Measurements from ENCODE around the gene DOCK4. TPM values are rescaled to one million over a fixed set of nuclear protein-coding genes. Genes with fewer than 3 reads are reported as not detected.

The DOCK4 gene
- total RNA-seq, 4 donors from 2014 or later = 6.4 to 20.5 (median 9.7) TPM

DNA sequence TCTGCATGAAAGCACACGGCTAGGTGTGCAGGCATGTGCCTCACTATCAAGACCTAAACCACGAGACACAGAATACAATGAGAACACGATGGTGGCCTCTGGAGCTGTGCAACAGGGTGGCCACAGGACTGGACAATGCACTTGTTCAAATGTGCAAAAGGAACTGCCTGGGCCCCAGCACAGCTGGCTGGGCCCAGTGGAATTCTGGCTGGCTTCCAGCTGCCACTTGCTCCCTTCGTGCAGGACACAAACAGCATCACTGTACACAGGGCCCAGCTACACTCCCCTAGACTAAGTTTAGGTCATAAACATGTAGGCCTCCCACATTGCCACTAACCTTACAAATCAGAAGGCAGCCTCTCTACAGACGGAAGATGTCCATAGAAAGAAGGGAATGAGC lies 23.4 kb downstream of the DOCK4 start:
- H3K27me3 ChIP-seq = no peaks in the 10 kb centered on the region
- DNase-seq (ENCODE audit: low spot score in 2 of 2) = no peak
- WGBS = 84% methylated on average over 5 of the region's 5 CpGs
- peaks cover 3% of the 10 kb centered on the region for H3K4me1 ChIP-seq
- H3K36me3 ChIP-seq = no peaks in the 10 kb centered on the region
- no peak overlapping the region for H3K27ac ChIP-seq
- H3K9me3 ChIP-seq = no peaks in the 10 kb centered on the region
- no peak overlapping the region for H3K4me3 ChIP-seq
- TF ChIP-seq POLR2AphosphoS5 (IDR thresholded peaks at IDR 0.05) = no peak
- TF ChIP-seq, protein P1, sequence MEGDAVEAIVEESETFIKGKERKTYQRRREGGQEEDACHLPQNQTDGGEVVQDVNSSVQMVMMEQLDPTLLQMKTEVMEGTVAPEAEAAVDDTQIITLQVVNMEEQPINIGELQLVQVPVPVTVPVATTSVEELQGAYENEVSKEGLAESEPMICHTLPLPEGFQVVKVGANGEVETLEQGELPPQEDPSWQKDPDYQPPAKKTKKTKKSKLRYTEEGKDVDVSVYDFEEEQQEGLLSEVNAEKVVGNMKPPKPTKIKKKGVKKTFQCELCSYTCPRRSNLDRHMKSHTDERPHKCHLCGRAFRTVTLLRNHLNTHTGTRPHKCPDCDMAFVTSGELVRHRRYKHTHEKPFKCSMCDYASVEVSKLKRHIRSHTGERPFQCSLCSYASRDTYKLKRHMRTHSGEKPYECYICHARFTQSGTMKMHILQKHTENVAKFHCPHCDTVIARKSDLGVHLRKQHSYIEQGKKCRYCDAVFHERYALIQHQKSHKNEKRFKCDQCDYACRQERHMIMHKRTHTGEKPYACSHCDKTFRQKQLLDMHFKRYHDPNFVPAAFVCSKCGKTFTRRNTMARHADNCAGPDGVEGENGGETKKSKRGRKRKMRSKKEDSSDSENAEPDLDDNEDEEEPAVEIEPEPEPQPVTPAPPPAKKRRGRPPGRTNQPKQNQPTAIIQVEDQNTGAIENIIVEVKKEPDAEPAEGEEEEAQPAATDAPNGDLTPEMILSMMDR (IDR thresholded peaks at IDR 0.05) = no peak
- TF ChIP-seq EP300 (IDR thresholded peaks at IDR 0.05) = no peak
- no peak for TF ChIP-seq POLR2A (IDR thresholded peaks at IDR 0.05)

DNA sequence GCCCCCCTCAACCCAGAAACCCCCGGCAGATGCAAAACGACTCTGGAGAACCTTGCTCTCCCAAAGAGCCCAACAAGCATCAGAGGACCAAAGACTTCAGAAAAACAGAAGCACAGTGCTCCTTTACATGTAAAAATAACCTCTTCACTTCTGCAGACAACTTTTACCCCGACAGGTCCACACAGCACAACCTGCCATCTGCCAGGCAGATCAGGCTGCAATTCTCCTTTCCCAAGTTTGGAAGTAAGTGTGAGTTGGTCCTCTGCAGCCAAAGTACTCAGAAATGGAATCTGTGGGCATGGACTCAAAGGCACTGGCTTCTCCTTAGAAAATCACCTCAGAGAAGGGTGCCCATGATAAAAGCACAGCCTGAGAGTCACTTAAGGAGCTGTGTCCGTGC lies 26.0 kb downstream of the DOCK4 start:
- Histone ChIP-seq H3K9me3 (no peaks in the 10 kb centered on the region), H3K4me1 (peaks cover 3% of the 10 kb centered on the region), H3K27me3 (no peaks in the 10 kb centered on the region), H3K4me3 (no peak overlapping the region), H3K36me3 (no peaks in the 10 kb centered on the region), H3K27ac (no peak overlapping the region)
- whole genome bisulfite sequencing = 71% methylated on average over 4 of the region's 4 CpGs
- DNase-seq (ENCODE audit: low spot score in 2 of 2) = no peak
- TF ChIP-seq POLR2A (IDR thresholded peaks at IDR 0.05) (no peak), POLR2AphosphoS5 (IDR thresholded peaks at IDR 0.05) (no peak), EP300 (IDR thresholded peaks at IDR 0.05) (no peak)
- TF ChIP-seq, protein P1 (IDR thresholded peaks at IDR 0.05) = no peak

DNA sequence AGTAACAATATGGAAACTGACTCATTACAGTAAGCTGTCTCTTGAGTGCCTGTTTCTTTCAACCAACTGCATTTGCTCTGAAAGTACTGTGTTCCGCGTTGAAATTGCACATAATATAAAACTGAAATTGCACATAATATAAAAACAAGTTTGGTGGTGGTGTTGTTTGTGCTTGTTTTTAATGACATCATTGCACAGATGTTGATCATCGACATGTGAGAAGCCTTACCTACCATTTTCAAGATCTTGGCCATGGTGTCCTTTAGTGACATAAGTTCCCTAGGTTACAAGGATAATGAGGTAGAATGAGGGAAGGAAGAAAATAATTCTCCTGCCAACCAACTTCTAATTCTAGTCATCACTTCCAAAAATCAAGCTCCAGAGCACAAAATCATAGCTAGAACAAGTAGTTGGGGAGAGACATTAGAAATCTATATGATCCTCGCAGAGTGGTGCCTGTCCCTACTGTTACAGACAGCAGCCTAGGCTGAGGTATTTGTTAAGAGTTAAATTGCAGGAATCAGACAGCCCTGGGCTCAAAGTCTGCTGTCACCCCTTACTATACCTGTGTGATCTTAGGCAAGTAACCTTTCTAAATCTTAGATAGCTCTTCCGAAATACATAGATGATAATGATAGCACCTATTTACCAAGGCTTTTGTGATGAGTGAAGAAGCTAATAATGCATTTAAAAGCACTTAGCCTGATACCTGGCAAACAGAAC lies 29.3 kb downstream of the DOCK4 start:
- Histone ChIP-seq H3K36me3 (no peaks in the 10 kb centered on the region), H3K4me3 (no peak overlapping the region), H3K9me3 (no peaks in the 10 kb centered on the region), H3K27me3 (no peaks in the 10 kb centered on the region), H3K27ac (no peak overlapping the region), H3K4me1 (no peaks in the 10 kb centered on the region)
- TF ChIP-seq POLR2AphosphoS5 (IDR thresholded peaks at IDR 0.05) (no peak), EP300 (IDR thresholded peaks at IDR 0.05) (no peak), POLR2A (IDR thresholded peaks at IDR 0.05) (no peak)
- WGBS = 89% methylated on average over 5 of the region's 5 CpGs
- no peak for DNase-seq (ENCODE audit: low spot score in 2 of 2)

DNA sequence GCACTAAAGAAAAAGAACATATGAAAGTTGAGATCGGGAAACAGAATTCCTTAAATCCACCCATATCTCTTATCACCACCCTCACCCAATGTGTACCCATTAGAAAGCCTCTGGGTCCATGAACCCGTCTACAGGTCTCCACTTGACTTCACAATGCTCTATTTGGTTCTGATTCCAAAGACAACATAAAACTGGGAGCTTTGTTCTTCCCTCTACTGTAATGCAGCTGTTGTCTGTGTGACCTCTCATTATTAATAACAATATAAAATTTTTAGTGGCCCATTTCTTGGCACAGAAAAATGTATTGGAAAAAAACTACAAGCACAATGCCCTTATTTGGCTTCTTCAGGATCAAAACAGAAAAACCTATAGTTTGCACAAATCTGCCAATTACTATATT lies 30.0 kb downstream of the DOCK4 start:
- WGBS = 67% methylated on average over 2 of the region's 2 CpGs
- Histone ChIP-seq H3K27ac (no peak overlapping the region), H3K4me1 (no peaks in the 10 kb centered on the region), H3K27me3 (no peaks in the 10 kb centered on the region), H3K36me3 (no peaks in the 10 kb centered on the region), H3K9me3 (no peaks in the 10 kb centered on the region), H3K4me3 (no peak overlapping the region)
- no peak for DNase-seq (ENCODE audit: low spot score in 2 of 2)
- TF ChIP-seq, protein P1 (IDR thresholded peaks at IDR 0.05) = no peak
- TF ChIP-seq EP300 (IDR thresholded peaks at IDR 0.05) (no peak), POLR2A (IDR thresholded peaks at IDR 0.05) (no peak), POLR2AphosphoS5 (IDR thresholded peaks at IDR 0.05) (no peak)

DNA sequence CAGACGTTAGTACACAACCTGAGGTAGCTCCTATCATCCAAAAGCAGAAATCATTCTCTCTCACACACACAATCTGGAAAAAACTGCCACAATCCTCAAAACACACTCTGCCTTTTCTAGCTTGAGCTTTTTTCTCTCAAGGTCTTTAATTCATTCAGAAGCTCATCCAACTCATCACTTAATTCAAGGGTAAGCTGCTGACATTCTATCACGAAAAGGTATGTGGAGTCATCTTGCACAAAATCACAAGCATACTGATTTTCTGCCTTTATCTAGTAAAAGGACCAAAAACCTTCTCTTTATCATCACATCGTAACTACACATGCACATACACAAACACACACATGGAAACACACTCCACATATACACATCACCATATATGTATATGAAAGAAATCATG lies 32.0 kb downstream of the DOCK4 start:
- Histone ChIP-seq H3K27ac (no peak overlapping the region), H3K36me3 (no peaks in the 10 kb centered on the region), H3K4me3 (no peak overlapping the region), H3K4me1 (no peaks in the 10 kb centered on the region), H3K27me3 (no peaks in the 10 kb centered on the region), H3K9me3 (no peaks in the 10 kb centered on the region)
- no peak for DNase-seq (ENCODE audit: low spot score in 2 of 2)
- 92% methylated on average over 3 of the region's 3 CpGs for WGBS
- no peak for TF ChIP-seq POLR2A (IDR thresholded peaks at IDR 0.05)
- TF ChIP-seq POLR2AphosphoS5 (IDR thresholded peaks at IDR 0.05) = no peak
- TF ChIP-seq, protein P1 (IDR thresholded peaks at IDR 0.05) = no peak
- TF ChIP-seq EP300 (IDR thresholded peaks at IDR 0.05) = no peak

DNA sequence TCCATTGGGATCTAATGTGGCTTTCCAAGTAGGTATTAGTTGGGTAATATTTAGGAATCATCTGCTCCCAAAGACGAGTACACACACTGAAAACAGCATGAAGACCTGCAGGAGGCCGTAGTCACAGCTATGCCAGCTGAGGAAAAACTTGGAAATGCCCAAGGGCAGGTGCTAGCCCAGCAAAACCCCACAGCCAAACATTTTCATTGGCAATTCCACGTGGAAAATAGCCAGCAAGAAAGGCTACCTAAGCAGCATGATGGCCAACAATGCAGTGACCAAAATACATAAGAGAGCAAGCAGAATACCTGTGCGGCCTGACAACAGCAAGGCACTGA lies 32.7 kb downstream of the DOCK4 start:
- Histone ChIP-seq H3K9me3 (no peaks in the 10 kb centered on the region), H3K4me3 (no peak overlapping the region), H3K36me3 (no peaks in the 10 kb centered on the region), H3K27ac (no peak overlapping the region), H3K27me3 (no peaks in the 10 kb centered on the region), H3K4me1 (no peaks in the 10 kb centered on the region)
- no peak for DNase-seq (ENCODE audit: low spot score in 2 of 2)
- TF ChIP-seq POLR2A (IDR thresholded peaks at IDR 0.05) = no peak
- no peak for TF ChIP-seq POLR2AphosphoS5 (IDR thresholded peaks at IDR 0.05)
- TF ChIP-seq EP300 (IDR thresholded peaks at IDR 0.05) = no peak
- TF ChIP-seq, protein P1 (IDR thresholded peaks at IDR 0.05) = no peak
- 62% methylated on average over 4 of the region's 4 CpGs for WGBS
